PFSK-1 (cell line): ENCODE data around the gene LAMB2.

Experiments used
- POLR2AphosphoS5 ChIP-seq: IDR thresholded peaks from 2 replicates; pipeline ENCODE4 v1.6.1; 2012; ENCODE audit warnings: low read depth, mild to moderate bottlenecking, control low read depth, low read length, moderate library complexity
- REST ChIP-seq, 2 experiments: IDR thresholded peaks; 2 replicates each; pipeline versions ENCODE4 v1.6.1 to v1.8.0; 2011 to 2012; ENCODE audit warnings: low read depth in 2 of 2, low read length in 2 of 2, control low read depth in 1 of 2, inconsistent platforms in 1 of 2, mild to moderate bottlenecking in 1 of 2, moderate library complexity in 1 of 2; ENCODE audit not compliant: insufficient read depth in 1 of 2
- SIN3A ChIP-seq: IDR thresholded peaks from 2 replicates; pipeline ENCODE4 v1.6.1; 2012; ENCODE audit warnings: mild to moderate bottlenecking, low read length, moderate library complexity, borderline replicate concordance; ENCODE audit not compliant: insufficient read depth
- TAF1 ChIP-seq: IDR thresholded peaks from 2 replicates; pipeline ENCODE4 v1.6.1; 2012; ENCODE audit warnings: low read length, control low read depth, borderline replicate concordance; ENCODE audit not compliant: insufficient read depth

- no peak for TF ChIP-seq TAF1
- no peak for TF ChIP-seq SIN3A
- no peak for TF ChIP-seq POLR2AphosphoS5
- TF ChIP-seq REST (IDR thresholded peaks at IDR 0.05; ENCODE audit: insufficient read depth in 1 of 2, low read depth in 2 of 2, low read length in 2 of 2): no peak
Measured at GRCh38 chr3:49158792-49159191, 25.9 kb upstream of the LAMB2 start.
